ENCODE measurements around the gene OR51V1. TPM values are rescaled to one million over a fixed set of nuclear protein-coding genes. Genes with fewer than 3 reads are reported as not detected.
"Not testable (repeated sequence)": the region's sequence is repeated elsewhere in the genome, so short reads cannot be mapped to it uniquely, and the experiment has no call there.

OR51V1 gene, protein sequence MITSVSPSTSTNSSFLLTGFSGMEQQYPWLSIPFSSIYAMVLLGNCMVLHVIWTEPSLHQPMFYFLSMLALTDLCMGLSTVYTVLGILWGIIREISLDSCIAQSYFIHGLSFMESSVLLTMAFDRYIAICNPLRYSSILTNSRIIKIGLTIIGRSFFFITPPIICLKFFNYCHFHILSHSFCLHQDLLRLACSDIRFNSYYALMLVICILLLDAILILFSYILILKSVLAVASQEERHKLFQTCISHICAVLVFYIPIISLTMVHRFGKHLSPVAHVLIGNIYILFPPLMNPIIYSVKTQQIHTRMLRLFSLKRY
- not detected for polyA plus RNA-seq (2013, experiment 1 of 2; ENCODE audit: insufficient read length)
- polyA plus RNA-seq (2013, experiment 2 of 2; ENCODE audit: insufficient read length): not detected

DNA sequence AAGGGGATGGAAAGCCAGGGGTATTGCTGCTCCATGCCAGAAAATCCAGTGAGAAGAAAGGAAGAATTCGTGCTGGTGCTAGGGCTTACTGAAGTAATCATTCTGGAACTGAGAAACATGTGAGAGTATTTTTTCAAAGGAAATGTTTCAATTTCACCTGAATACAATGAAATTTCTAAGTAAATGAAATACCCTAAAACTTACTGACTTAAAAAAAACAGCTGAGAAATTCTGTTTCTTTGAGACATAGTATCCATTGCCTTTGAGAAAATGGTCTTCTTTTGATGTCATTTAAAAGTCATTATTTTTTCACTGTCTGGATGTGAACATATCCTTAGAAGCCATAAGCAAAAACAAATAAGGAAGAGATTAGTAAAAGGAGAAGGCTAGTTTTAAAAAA, at the start of gene OR51V1:
OR51V1 (minus strand) TSS at position 101 of the 400 bp plus-strand sequence; CDS start at position 101, 0 bp downstream.
- DNase-seq: no peak

DNA sequence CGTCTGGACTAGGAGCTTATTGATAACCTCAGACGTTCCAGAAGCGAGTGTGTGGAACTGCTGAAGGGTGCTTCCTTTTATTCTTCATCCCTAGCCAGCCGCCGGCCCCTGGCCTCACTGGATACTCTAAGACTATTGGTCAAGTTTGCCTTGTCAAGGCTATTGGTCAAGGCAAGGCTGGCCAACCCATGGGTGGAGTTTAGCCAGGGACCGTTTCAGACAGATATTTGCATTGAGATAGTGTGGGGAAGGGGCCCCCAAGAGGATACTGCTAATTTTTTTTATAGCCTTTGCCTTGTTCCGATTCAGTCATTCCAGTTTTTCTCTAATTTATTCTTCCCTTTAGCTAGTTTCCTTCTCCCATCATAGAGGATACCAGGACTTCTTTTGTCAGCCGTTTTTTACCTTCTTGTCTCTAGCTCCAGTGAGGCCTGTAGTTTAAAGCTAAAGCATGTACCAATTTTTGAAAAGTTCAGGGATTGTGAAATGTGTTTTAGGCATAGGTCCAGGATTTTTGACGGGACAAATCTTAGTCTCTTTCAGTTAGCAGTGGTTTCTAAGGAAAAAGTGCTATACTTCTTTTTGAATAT, 49.4 kb upstream of the OR51V1 start, which contains the start of gene HBG1:
HBG1 (minus strand) TSS at position 51 of the 590 bp plus-strand sequence. CDS start 53 bp downstream, outside the sequence.
- not testable (repeated sequence) for DNase-seq

DNA sequence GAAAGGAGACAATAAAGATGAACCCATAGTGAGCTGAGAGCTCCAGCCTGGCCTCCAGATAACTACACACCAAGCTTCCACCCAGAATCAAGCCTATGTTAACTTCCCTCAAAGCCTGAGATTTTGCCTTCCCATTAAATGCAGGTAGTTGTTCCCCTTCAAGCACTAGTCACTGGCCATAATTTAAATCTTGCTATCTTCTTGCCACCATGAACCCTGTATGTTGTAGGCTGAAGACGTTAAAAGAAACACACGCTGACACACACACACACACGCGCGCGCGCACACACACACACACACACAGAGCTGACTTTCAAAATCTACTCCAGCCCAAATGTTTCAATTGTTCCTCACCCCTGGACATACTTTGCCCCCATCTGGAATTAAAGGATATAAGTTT, 48.0 kb upstream of the OR51V1 start:
- not testable (repeated sequence) for DNase-seq

DNA sequence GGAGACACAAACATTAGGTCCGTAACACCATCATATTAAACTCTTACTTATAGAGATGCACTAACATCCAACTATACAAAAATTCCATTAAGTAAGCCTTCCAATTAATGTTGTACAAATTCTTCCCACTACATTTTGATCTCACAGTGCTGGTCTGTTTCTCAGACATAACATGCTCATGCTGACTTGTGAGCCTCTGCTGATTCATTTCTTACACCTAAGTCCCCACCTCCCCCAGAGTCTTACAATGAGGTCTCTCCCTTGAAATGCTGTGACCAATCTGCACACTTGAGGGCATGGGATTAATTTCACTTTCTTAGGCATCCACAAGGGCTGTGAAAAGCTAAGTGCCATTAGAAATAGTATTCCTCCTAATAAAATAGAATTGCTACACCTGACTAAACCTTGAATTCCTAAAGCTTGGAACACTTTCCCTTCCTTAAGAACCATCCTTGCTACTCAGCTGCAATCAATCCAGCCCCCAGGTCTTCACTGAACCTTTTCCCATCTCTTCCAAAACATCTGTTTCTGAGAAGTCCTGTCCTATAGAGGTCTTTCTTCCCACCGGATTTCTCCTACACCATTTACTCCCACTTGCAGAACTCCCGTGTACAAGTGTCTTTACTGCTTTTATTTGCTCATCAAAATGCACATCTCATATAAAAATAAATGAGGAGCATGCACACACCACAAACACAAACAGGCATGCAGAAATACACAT, 47.1 kb upstream of the OR51V1 start:
- no peak for DNase-seq

DNA sequence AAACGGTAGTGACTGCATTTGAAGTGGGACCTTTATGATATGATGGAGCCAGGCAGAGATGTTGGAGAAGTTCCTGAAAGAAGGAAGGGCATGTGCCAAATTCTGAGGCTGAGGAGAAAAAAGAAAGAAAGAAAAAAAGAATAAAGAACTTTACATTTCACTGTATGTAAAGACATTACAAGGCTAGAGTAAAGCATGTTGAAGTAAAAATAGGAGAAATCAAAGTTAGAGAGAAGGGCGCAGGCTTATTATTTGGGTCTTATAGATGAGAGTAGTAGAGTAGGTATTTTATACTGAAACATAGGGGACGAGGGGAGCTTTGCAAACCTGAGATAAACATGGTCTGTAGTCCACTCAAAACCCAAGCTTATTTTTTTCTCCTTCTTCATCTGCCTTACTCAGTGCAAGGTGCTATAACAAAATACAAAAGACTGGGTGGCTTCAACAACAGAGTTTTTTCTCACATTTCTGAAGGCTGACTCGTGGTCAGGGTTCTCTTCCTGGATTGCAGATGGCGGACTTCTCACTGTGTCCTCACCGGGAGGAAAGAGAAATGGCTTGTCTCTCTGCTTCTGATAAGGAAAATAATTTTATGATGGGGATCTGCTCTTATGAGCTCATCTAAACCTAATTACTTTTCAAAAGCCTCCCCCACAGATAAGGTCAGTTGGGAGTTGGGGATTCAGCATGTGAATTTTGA, 46.4 kb upstream of the OR51V1 start:
- no peak for DNase-seq

DNA sequence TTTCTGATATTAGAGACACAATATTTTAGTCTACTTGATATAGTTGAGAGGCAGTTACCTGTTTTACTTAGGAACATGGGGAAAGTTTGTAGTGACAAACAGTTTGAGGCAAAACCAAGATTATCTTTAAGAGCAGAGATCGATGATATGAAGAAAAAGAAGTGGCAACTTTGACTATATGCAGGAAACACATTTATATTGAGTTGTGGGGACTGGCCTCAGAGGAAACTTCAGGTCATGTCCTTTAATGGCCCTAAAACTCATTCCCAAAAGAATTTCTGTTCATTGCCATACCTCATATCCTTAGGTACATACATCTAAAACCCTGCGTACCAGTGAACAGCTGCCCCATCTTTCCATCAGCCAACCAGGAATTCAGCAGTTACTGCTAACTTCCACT, 44.7 kb upstream of the OR51V1 start:
- DNase-seq: no peak

DNA sequence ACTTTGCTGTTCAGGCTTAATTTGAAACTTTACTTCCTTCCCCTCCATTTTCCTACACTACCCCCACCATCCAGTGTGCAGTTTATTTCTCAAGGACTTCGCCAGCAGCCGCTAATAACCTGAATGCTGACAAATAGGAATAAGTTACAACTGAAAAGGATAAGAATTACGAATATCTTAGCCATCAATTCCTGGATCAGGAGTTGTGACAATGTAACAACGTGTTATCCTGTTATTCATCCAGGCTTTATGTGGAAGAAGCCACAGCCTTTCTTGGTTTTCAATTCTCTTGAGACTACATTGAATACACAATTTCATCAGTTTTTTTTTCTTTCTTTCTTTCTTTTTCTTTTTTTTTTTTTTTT, 43.3 kb upstream of the OR51V1 start:
- DNase-seq: no peak

DNA sequence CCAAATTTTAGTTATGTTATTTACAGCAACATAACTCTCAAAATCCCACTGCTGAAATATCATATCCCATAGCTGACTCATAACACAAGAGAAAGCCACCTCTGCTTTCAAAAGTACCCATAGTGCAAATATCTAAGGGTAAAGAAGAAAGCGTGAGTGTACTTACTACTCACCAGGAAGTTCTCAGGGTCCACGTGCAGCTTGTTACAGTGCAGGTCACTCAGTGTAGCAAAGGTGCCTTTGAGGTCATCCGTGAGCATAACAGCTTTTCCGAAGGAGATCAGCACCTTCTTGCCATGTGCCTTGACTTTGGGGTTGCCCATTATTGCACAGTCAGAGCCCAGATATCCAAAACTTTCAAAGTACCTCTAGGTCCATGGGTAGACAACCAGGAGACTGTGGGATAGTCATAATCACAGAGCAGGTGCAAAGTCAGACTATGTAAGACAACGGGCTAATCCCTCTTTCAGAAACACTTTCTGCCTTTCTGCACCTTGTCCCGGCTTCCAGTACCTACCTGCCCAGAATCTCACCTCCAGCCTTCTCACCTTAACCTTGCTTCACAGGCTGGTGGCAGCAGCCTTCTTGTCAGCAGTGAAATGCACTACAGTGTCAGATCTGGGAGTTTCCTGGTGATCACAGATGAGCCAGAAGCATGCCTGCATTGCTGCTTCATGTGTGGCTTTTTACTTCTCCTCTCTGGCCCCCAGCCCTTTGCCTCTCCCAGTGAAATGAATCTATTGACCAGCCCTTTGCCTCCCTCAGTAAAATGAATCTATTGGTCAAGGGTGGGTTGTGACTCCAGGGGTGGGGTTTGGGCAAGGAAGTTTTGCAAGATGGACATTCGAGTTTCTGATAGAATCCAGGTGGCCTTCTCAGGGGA, 42.7 kb upstream of the OR51V1 start:
- no peak for DNase-seq

DNA sequence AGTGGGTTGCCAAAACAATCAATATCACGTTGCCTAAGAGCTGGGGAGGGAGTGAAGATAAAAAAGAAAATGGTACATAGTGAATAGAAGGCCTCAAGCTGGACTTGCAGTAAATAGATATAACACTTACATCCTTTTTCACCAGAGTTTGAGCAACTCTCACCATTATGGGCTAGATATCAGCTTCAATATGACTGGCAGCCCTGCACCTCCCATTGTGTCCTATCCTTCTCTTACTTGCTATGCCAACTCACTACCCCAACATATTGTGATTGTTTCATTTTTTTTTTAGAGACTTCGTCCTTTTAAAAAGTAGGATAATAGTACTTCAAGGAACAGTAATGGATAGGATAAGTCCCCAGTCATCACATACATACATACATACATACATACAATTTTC, 41.7 kb upstream of the OR51V1 start:
- no peak for DNase-seq

DNA sequence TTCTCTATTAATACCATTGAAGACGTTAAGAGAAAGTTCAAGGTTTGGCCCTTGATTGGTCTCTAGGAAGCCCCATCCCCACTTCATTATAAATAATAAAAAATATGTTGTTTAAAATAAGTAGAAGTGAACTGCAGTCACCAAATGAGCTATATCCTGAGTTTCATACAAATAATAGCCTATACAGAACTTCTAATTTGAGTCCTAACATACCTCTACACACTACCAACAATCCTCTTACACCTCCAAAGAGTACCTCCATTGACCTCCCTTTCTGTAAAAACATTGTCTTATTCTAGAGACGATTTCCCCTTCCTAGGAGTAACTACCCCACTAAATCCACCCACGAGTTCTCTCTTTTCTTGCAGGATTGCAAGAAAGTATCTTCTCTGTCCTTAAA, 41.0 kb upstream of the OR51V1 start:
- no peak for DNase-seq

DNA sequence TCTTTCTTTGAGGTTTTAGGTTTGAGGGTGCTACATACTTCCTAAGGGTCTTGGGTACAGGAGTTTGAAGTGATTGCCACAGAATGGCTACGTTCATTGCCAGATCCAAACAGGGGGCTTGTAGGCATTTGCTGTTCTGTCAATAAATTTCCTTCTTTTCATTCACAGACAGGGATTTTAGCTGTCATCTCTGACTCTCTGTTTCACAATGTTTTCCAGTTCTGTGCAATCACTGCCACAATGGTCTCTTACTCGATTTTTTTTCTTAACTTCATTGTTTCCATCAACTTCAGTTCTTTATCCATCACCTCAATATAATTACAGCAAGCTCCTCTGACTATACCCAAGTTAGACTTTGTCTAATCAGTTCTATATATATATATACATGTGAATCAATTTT, 40.0 kb upstream of the OR51V1 start:
- no peak for DNase-seq

DNA sequence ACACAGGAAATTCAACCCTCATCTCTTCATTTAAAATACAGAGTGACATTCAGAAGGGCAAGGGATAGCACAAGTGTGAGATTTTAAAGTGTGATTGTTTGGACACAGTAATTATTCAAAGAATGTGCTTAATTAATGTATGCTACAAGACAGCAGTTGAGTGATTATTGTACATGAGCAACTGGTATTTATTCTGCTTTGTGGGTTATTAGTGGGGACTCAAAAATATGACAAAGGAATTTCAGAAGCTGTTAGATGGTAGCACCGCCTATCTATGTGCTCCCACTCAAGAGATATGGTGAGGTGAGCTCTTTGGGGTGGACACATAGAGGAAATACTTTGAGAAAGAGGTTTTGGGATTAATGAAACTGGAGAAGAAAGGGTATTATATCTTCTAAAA, 39.6 kb upstream of the OR51V1 start:
- no peak for DNase-seq

DNA sequence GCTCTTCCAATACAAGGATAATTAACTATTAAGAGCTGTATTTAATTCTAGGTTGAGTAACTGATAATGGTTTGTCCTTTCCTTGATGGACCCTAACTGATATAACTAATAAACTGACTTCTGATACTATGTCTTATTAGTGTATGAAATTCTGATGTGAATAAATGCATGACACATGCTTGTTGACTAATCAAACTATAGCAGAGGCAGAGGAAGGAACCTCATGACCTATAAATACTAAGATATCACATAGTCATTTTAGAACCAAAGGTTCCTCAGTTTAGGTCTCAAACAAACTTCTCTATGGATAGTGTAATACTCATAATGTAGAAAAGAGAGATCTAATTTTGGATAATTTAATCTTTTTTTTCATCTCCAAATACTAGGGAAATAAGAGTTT, 38.6 kb upstream of the OR51V1 start:
- no peak for DNase-seq

DNA sequence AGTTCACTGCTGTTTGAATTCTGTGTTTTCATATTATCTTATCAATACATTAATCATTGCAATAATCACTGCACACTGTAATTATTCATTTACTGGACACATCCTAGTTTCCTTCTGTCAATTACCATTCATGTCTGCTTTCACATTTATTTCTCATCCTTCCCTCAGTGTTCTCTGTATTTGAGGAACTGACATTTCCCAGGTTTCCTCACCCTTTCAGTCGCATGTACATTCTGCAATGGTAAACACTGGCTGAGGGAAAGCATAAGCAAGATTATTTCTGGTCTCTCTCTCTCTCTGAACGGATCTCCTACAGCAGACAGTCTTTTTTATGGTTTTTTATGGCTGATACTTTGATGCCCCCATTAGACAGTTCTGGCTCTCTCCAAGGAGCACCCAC, 38.0 kb upstream of the OR51V1 start:
- no peak for DNase-seq

DNA sequence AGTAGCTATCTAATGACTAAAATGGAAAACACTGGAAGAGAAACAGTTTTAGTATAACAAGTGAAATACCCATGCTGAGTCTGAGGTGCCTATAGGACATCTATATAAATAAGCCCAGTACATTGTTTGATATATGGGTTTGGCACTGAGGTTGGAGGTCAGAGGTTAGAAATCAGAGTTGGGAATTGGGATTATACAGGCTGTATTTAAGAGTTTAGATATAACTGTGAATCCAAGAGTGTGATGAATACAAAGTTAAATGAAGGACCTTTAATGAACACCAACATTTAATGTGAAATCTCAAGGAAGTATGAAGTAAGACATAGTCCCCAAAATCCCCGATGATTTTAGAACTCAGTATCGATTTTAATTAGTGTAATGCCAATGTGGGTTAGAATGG, 36.9 kb upstream of the OR51V1 start:
- no peak for DNase-seq

DNA sequence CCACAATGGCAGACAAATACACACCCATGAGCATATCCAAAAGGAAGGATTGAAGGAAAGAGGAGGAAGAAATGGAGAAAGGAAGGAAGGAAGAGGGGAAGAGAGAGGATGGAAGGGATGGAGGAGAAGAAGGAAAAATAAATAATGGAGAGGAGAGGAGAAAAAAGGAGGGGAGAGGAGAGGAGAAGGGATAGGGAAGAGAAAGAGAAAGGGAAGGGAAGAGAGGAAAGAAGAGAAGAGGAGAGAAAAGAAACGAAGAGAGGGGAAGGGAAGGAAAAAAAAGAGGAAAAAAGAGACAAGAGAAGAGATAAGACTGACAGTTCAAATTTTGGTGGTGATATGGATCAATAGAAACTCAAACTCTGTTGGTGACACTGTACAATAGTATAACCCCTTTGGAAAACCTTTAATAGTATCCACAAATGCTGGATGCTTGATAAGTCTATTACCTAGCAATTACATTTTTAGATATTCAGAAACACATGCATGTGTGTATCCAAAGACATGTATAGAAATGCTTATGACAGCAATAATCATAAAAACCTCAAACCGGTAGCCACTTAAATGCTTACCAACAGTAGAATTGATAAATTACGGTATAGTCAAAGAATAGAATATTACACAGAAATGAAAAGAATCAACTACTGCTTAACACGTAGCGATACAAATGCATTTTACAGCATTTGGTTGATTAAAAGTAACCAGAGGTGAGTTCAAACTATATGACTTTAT, 35.0 kb upstream of the OR51V1 start:
- no peak for DNase-seq

DNA sequence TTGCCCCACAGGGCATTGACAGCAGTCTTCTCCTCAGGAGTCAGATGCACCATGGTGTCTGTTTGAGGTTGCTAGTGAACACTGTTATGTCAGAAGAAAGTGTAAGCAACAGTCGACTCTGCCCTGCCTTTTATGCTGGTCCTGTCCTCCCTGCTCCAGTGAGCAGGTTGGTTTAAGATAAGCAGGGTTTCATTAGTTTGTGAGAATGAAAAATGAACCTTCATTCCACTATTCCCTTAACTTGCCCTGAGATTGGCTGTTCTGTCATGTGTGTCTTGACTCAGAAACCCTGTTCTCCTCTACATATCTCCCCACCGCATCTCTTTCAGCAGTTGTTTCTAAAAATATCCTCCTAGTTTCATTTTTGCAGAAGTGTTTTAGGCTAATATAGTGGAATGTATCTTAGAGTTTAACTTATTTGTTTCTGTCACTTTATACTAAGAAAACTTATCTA, 33.9 kb upstream of the OR51V1 start, which contains the start of gene HBD:
HBD (minus strand) TSS at position 103 of the 454 bp plus-strand sequence; CDS start at position 53, 50 bp downstream.
- DNase-seq: no peak

DNA sequence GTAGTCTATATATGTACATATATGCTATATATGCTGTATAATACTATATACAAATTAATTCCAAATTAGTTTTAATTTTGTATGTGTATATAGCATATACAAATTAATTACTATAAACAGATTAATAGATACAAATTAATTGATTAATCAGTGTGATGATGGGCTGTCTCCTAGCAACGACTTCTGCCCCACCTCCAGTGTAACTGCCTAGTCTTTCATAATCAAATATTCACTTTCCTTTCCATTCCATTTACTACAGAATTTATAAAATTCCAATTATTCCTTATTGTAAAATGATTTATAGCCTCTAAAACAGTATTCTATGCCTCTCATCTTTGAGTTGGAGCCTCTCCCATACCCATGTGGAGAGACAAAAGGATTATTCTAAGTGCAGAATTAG, 32.8 kb upstream of the OR51V1 start:
- no peak for DNase-seq

DNA sequence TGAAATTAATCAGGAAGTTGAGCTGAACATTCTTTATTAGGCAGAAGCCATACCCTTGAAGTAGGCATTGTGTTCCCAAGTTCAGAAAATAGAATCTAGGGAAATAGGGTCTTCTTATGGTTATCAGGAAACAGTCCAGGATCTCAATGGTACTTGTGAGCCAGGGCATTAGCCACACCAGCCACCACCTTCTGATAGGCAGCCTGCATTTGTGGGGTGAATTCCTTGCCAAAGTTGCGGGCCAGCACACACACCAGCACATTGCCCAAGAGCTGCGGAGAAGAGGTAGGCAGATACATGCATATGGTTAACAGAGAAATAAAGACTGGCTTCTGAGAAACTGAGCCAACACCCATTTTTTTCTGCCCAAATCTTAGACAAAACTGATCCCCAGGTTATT, 32.3 kb upstream of the OR51V1 start:
- no peak for DNase-seq

DNA sequence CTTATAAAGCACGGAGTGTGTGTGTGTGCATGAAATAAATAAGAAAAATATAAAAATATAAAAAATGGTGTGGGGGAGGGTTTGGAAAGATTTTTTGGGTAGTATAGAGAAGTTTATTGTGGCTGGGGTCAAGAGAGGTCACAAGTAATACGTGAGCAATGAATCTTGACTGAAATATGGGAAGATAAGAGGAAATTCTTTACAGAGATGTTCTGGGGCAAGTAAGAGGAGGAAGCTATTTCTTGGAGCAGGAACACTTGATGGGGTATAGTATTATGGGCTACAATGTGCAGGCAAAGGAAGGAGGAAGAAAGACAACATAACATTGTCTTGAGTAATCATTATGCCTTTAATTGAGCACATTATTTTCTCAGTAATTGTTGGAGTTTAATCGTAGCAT, 31.7 kb upstream of the OR51V1 start:
- no peak for DNase-seq

DNA sequence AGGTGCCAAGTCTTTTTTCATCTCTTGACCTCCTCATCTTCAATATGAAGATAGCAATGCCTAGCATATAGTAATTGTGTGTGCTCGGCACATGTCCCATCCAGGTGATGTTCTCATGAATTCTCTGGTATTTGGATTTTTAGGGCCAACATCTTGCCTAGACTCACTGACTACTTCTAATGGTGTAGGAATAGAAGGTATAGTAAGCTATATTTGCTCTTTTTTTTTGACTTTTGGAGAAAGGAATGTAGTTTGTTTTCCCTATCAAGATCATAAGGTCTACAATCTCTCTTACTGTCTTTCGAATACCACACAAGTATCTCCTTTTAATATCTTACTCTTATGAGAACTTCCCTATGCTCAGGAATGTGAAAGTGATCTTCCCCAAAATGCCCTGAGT, 30.6 kb upstream of the OR51V1 start:
- no peak for DNase-seq
